MM.1S (cell line): Measurements from ENCODE around the gene CFAP119.

Experiments used
- DNase-seq: peaks from one replicate; pipeline ENCODE4 v3.0.0-alpha.2; 2015
- H2AFZ ChIP-seq: fragments of 300-600 bp; sonication (generic); 2 replicates; pipeline ENCODE4 v1.6.0; 2016; ENCODE audit warnings: antibody characterized with exemption, low read length
- H3F3A ChIP-seq: fragments of 300-600 bp; sonication (generic); 2 replicates; pipeline ENCODE4 v1.6.1; 2016; ENCODE audit warnings: mild to moderate bottlenecking, antibody characterized with exemption, low read length, moderate library complexity, mixed read lengths; ENCODE audit not compliant: insufficient read depth
- H3K27ac ChIP-seq: fragments of 300-600 bp; sonication (generic); 2 replicates; pipeline ENCODE4 v1.5.1; 2016; ENCODE audit warnings: mild to moderate bottlenecking, low read length
- H3K27me3 ChIP-seq: fragments of 300-600 bp; sonication (generic); replicated peaks from 2 replicates; pipeline ENCODE4 v1.6.0; 2016; ENCODE audit warnings: low read length; ENCODE audit not compliant: insufficient read depth
- H3K36me3 ChIP-seq: fragments of 300-600 bp; sonication (generic); replicated peaks from 2 replicates; pipeline ENCODE4 v1.6.1; 2016; ENCODE audit warnings: mild to moderate bottlenecking, low read length, mixed read lengths; ENCODE audit not compliant: insufficient read depth
- H3K4me1 ChIP-seq: fragments of 300-600 bp; sonication (generic); 2 replicates; pipeline ENCODE4 v1.6.1; 2016; ENCODE audit warnings: low read length, mixed read lengths
- H3K4me2 ChIP-seq: fragments of 300-600 bp; sonication (generic); 2 replicates; pipeline ENCODE4 v1.6.0; 2016; ENCODE audit warnings: low read depth, low read length
- H3K4me3 ChIP-seq: fragments of 300-600 bp; sonication (generic); 2 replicates; pipeline ENCODE4 v1.5.1; 2016; ENCODE audit warnings: low read length, mixed read lengths
- H3K79me2 ChIP-seq: fragments of 300-600 bp; sonication (generic); 2 replicates; pipeline ENCODE4 v1.6.1; 2016; ENCODE audit warnings: mixed run types, low read length, mixed read lengths
- H3K9ac ChIP-seq: fragments of 300-600 bp; sonication (generic); 2 replicates; pipeline ENCODE4 v1.6.1; 2016; ENCODE audit warnings: low read length, mixed read lengths
- H3K9me2 ChIP-seq: fragments of 300-600 bp; sonication (generic); replicated peaks from 2 replicates; pipeline ENCODE4 v1.6.1; 2016; ENCODE audit warnings: mild to moderate bottlenecking, low read length, mixed read lengths; ENCODE audit not compliant: insufficient read depth
- H3K9me3 ChIP-seq: fragments of 300-600 bp; sonication (generic); replicated peaks from 2 replicates; pipeline ENCODE4 v1.6.1; 2016; ENCODE audit warnings: mild to moderate bottlenecking, low read length, mixed read lengths; ENCODE audit not compliant: insufficient read depth
- H4K20me1 ChIP-seq: fragments of 300-600 bp; sonication (generic); 2 replicates; pipeline ENCODE4 v1.6.1; 2016; ENCODE audit warnings: mild to moderate bottlenecking, low read length, moderate library complexity, mixed read lengths; ENCODE audit not compliant: insufficient read depth
- CTCF ChIP-seq: fragments of 300-600 bp; sonication (generic); IDR thresholded peaks from 2 replicates; pipeline ENCODE4 v1.5.1; 2016; ENCODE audit warnings: antibody characterized with exemption, low read length, mixed read lengths
- EZH2 ChIP-seq: fragments of 300-600 bp; sonication (generic); optimal IDR thresholded peaks from 2 replicates; pipeline ENCODE3; 2017; ENCODE audit warnings: low read depth, mild to moderate bottlenecking, antibody characterized with exemption, low read length, mixed read lengths
- EZH2phosphoT487 ChIP-seq: fragments of 300-600 bp; sonication (generic); IDR thresholded peaks from 2 replicates; pipeline ENCODE4 v1.6.1; 2018; ENCODE audit warnings: antibody characterized with exemption, low read length

Gene CFAP119

GRCh38 chr16:30780549-30780948 is 18.7 kb upstream of the CFAP119 start:
- Histone ChIP-seq H3K79me2 (no peaks in the 10 kb centered on the region), H3F3A (no peaks in the 10 kb centered on the region), H3K36me3 (no peaks in the 10 kb centered on the region), H4K20me1 (no peaks in the 10 kb centered on the region), H3K27ac (no peak overlapping the region), H2AFZ (no peak overlapping the region), H3K4me1 (no peaks in the 10 kb centered on the region), H3K9ac (no peak overlapping the region), H3K27me3 (no peaks in the 10 kb centered on the region), H3K4me2 (no peak overlapping the region), H3K4me3 (no peak overlapping the region), H3K9me2 (no peaks in the 10 kb centered on the region), H3K9me3 (no peaks in the 10 kb centered on the region)
- DNase-seq, result no peak
- TF ChIP-seq CTCF (no peak), EZH2phosphoT487 (no peak)

GRCh38 chr16:30780021-30780420 is 18.2 kb upstream of the CFAP119 start:
- no peaks in the 10 kb centered on the region for H3K79me2 ChIP-seq
- no peak overlapping the region for H3K9ac ChIP-seq

GRCh38 chr16:30779596-30779995 is 17.7 kb upstream of the CFAP119 start:
- H3K9me2 ChIP-seq, result no peaks in the 10 kb centered on the region
- H3F3A ChIP-seq, result no peaks in the 10 kb centered on the region
- H3K36me3 ChIP-seq, result no peaks in the 10 kb centered on the region
- no peak overlapping the region for H3K4me2 ChIP-seq
- H3K27me3 ChIP-seq, result no peaks in the 10 kb centered on the region
- no peaks in the 10 kb centered on the region for H3K79me2 ChIP-seq
- H3K4me1 ChIP-seq, result no peaks in the 10 kb centered on the region
- no peak overlapping the region for H3K9ac ChIP-seq
- H2AFZ ChIP-seq, result no peak overlapping the region
- no peaks in the 10 kb centered on the region for H3K9me3 ChIP-seq
- H3K4me3 ChIP-seq, result no peak overlapping the region
- no peak for DNase-seq
- TF ChIP-seq EZH2 (no peak), EZH2phosphoT487 (no peak), CTCF (no peak)
- no peaks in the 10 kb centered on the region for H4K20me1 ChIP-seq
- no peak overlapping the region for H3K27ac ChIP-seq

More at GRCh38 chr16:30780021-30780420, 18.2 kb upstream of the CFAP119 start:
- no peak overlapping the region for H3K4me2 ChIP-seq
- H3K27ac ChIP-seq, result no peak overlapping the region
- H3K9me2 ChIP-seq, result no peaks in the 10 kb centered on the region
- H3K36me3 ChIP-seq, result no peaks in the 10 kb centered on the region
- no peaks in the 10 kb centered on the region for H3K4me1 ChIP-seq
- no peak for DNase-seq
- no peak for TF ChIP-seq EZH2
- TF ChIP-seq CTCF, result no peak
- no peak for TF ChIP-seq EZH2phosphoT487
- H4K20me1 ChIP-seq, result no peaks in the 10 kb centered on the region
- no peak overlapping the region for H2AFZ ChIP-seq
- H3K27me3 ChIP-seq, result no peaks in the 10 kb centered on the region
- H3K4me3 ChIP-seq, result no peak overlapping the region
- H3F3A ChIP-seq, result no peaks in the 10 kb centered on the region
- H3K9me3 ChIP-seq, result no peaks in the 10 kb centered on the region
